ENCODE measurements around the gene SLC10A4. TPM values are rescaled to one million over a fixed set of nuclear protein-coding genes. Genes with fewer than 3 reads are reported as not detected.
"Not testable (repeated sequence)": the region's sequence is repeated elsewhere in the genome, so short reads cannot be mapped to it uniquely, and the experiment has no call there.

The SLC10A4 gene
- total RNA-seq (0.13 TPM), polyA plus RNA-seq (ENCODE audit: insufficient read depth, low read depth, low replicate concordance) (not detected)
- long read RNA-seq, donor 1: 0 reads
- long read RNA-seq, donor 2: 0 reads
- long read RNA-seq, donor 3: 0 reads
- long read RNA-seq, donor 4: 0 reads
- long read RNA-seq, donor 5: 0 reads
- long read RNA-seq, donor 6: 0 reads
- long read RNA-seq, donor 7, partial matches to known transcripts: 0 of 1 reads
- long read RNA-seq, donor 7, other reads (novel, unspliced or antisense): 0 of 1 reads
- long read RNA-seq, donor 8: 0 reads
- long read RNA-seq, donor 9: 0 reads
- long read RNA-seq, donor 10: 0 reads

- no peak for TF ChIP-seq CTCF (IDR thresholded peaks at IDR 0.05; ENCODE audit: borderline replicate concordance, extremely low read depth, insufficient read depth)
- intact Hi-C loops (cut with DNase I): no loop called here
- DNase-seq (peak in 3 of 5 donors; percentile 35 to 78 (median 39)), FAIRE-seq (no peak)
- Histone ChIP-seq H3K9me3 (ENCODE audit: control insufficient read depth in 2 of 3, insufficient read depth in 1 of 3, low read length in 3 of 3) (no peaks in the 10 kb centered on the region), H3K27ac (ENCODE audit: low read depth in 2 of 2, low read length in 2 of 2) (no peak within 1 kb of the TSS), H3K4me1 (ENCODE audit: control insufficient read depth in 2 of 3, insufficient read depth in 2 of 3, low read depth in 1 of 3, low read length in 3 of 3) (peaks cover 0 to 5% (median 0%) of the 10 kb centered on the region in 3 donors), H3K4me3 (ENCODE audit: low read length in 3 of 3) (no peak within 1 kb of the TSS), H3K36me3 (ENCODE audit: control insufficient read depth in 2 of 3, insufficient read depth in 3 of 3, low read length in 3 of 3) (no peaks in the 10 kb centered on the region), H3K27me3 (ENCODE audit: control insufficient read depth, insufficient read depth, low read length) (peaks cover 37% of the 10 kb centered on the region), H3K9ac (ENCODE audit: low read length in 3 of 3) (no peak within 1 kb of the TSS)
Observed at GRCh38 chr4:48483006-48483776, at the start of gene SLC10A4. TSS of gene SLC10A4 (plus strand) at chr4:48483343. CDS start at chr4:48483562, 219 bp downstream.

DNA sequence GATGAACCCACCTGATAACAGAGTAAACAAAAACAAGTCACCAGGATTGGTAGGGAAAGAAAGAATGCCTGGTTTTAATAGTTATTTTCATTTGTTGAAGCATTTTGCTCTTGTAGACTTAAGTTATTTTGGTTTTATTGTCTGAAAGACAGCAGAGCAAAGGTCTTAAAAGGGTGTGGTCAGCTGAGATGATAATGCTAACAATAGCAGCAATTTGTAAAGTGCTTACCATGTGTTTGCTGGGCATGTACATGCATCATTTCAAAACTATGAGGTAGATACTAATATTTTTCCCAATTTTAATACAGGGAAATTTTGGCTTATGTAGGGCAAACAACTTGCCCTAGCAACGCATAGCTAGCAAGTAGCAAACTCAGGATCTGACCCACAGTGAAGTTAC, 46.8 kb upstream of the SLC10A4 start:
- no peak for TF ChIP-seq CTCF (IDR thresholded peaks at IDR 0.05; ENCODE audit: borderline replicate concordance, extremely low read depth, insufficient read depth)
- Histone ChIP-seq H3K9ac (ENCODE audit: low read length in 3 of 3) (no peak overlapping the region), H3K4me3 (ENCODE audit: low read length in 3 of 3) (no peak overlapping the region), H3K9me3 (ENCODE audit: control insufficient read depth in 2 of 3, insufficient read depth in 1 of 3, low read length in 3 of 3) (no peaks in the 10 kb centered on the region), H3K4me1 (ENCODE audit: control insufficient read depth in 2 of 3, insufficient read depth in 2 of 3, low read depth in 1 of 3, low read length in 3 of 3) (no peaks in the 10 kb centered on the region), H3K27ac (ENCODE audit: low read depth in 2 of 2, low read length in 2 of 2) (no peak overlapping the region), H3K36me3 (ENCODE audit: control insufficient read depth in 2 of 3, insufficient read depth in 3 of 3, low read length in 3 of 3) (no peaks in the 10 kb centered on the region), H3K27me3 (ENCODE audit: control insufficient read depth, insufficient read depth, low read length) (no peaks in the 10 kb centered on the region)
- DNase-seq (no peak), FAIRE-seq (no peak)
- intact Hi-C loops (cut with DNase I): no loop called here

GRCh38 chr4:48439988-48440387, 43.2 kb upstream of the SLC10A4 start:
- Histone ChIP-seq H3K9me3 (ENCODE audit: control insufficient read depth in 2 of 3, insufficient read depth in 1 of 3, low read length in 3 of 3) (no peaks in the 10 kb centered on the region), H3K27me3 (ENCODE audit: control insufficient read depth, insufficient read depth, low read length) (no peaks in the 10 kb centered on the region), H3K4me1 (ENCODE audit: control insufficient read depth in 2 of 3, insufficient read depth in 2 of 3, low read depth in 1 of 3, low read length in 3 of 3) (no peaks in the 10 kb centered on the region), H3K36me3 (ENCODE audit: control insufficient read depth in 2 of 3, insufficient read depth in 3 of 3, low read length in 3 of 3) (no peaks in the 10 kb centered on the region), H3K27ac (ENCODE audit: low read depth in 2 of 2, low read length in 2 of 2) (no peak overlapping the region), H3K4me3 (ENCODE audit: low read length in 3 of 3) (no peak overlapping the region), H3K9ac (ENCODE audit: low read length in 3 of 3) (no peak overlapping the region)
- DNase-seq (no peak), FAIRE-seq (no peak)
- intact Hi-C loops (cut with DNase I): no loop called here
- no peak for TF ChIP-seq CTCF (IDR thresholded peaks at IDR 0.05; ENCODE audit: borderline replicate concordance, extremely low read depth, insufficient read depth)

DNA sequence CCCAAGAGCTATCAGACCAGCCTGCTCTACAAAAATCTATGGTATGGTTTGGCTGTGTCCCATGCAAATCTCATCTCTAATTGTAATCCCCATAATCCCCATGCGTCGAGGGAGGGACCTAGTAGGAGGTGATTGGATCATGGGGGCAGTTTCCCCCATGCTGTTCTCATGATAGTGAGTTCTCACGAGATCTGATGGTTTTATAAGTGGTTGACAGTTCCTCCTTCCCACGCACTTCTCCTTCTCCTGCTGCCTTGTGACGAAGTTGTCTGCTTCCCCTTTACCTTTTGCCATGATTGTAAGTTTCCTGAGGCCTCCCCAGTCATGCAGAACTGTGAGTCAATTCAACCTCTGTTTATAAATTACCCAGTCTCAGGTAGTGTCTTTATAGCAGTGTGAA, 42.2 kb upstream of the SLC10A4 start:
- H3K27ac ChIP-seq (ENCODE audit: low read depth in 2 of 2, low read length in 2 of 2); H3K4me1 ChIP-seq (ENCODE audit: control insufficient read depth in 2 of 3, insufficient read depth in 2 of 3, low read depth in 1 of 3, low read length in 3 of 3); H3K4me3 ChIP-seq (ENCODE audit: low read length in 3 of 3); H3K9me3 ChIP-seq (ENCODE audit: control insufficient read depth in 2 of 3, insufficient read depth in 1 of 3, low read length in 3 of 3); H3K27me3 ChIP-seq (ENCODE audit: control insufficient read depth, insufficient read depth, low read length); H3K9ac ChIP-seq (ENCODE audit: low read length in 3 of 3); intact Hi-C loops (cut with DNase I); FAIRE-seq; DNase-seq; H3K36me3 ChIP-seq (ENCODE audit: control insufficient read depth in 2 of 3, insufficient read depth in 3 of 3, low read length in 3 of 3): not testable (repeated sequence)
